ENCODE measurements around the gene TTC23.
"Not testable (repeated sequence)": the region's sequence is repeated elsewhere in the genome, so short reads cannot be mapped to it uniquely, and the experiment has no call there.

Gene TTC23

GRCh38 chr15:99121691-99122410 is 127.5 kb downstream of the TTC23 start:
- DNase-seq: no peak

GRCh38 chr15:99121207-99121606 is 128.2 kb downstream of the TTC23 start:
- DNase-seq: no peak

- DNase-seq: no peak
These were observed 129.2 kb downstream of the TTC23 start for GRCh38 chr15:99120050-99120777.

- DNase-seq: no peak
These were observed 130.4 kb downstream of the TTC23 start for GRCh38 chr15:99118801-99119546.

GRCh38 chr15:99118258-99118632 is 131.1 kb downstream of the TTC23 start:
- no peak for DNase-seq

- DNase-seq: peak in 1 of 51 donors; percentile 33
These were observed 131.7 kb downstream of the TTC23 start for GRCh38 chr15:99117563-99118257.

GRCh38 chr15:99117111-99117510 is 132.3 kb downstream of the TTC23 start:
- no peak for DNase-seq

GRCh38 chr15:99115300-99116215 is 133.8 kb downstream of the TTC23 start:
- no peak for DNase-seq

GRCh38 chr15:99114511-99115299 is 134.7 kb downstream of the TTC23 start:
- no peak for DNase-seq

- no peak for DNase-seq
These were observed 135.7 kb downstream of the TTC23 start for GRCh38 chr15:99113547-99114271.

GRCh38 chr15:99111641-99112040 is 137.7 kb downstream of the TTC23 start:
- DNase-seq: not testable (repeated sequence)

- DNase-seq: no peak
These were observed 138.6 kb downstream of the TTC23 start for GRCh38 chr15:99110581-99111320.

- DNase-seq: no peak
These were observed 139.3 kb downstream of the TTC23 start for GRCh38 chr15:99110093-99110492.

GRCh38 chr15:99109555-99110021 is 139.8 kb downstream of the TTC23 start:
- no peak for DNase-seq

- DNase-seq: no peak
These were observed 140.4 kb downstream of the TTC23 start for GRCh38 chr15:99108993-99109392.

- DNase-seq: no peak
These were observed 142.8 kb downstream of the TTC23 start for GRCh38 chr15:99106417-99107220.

Measured in hypothalamus (tissue), 51 donors.